Thoracic aorta (tissue), 2 donors: ENCODE measurements around the gene CNTNAP4. TPM values are rescaled to one million over a fixed set of nuclear protein-coding genes. Genes with fewer than 3 reads are reported as not detected.

Source experiments
- ATAC-seq: fragments of 150-250 bp; one replicate; pipeline ENCODE4 v1.8.0; 2017; ENCODE audit warnings: low read depth; ENCODE audit not compliant: insufficient number of reproducible peaks, low FRiP score
- DNase-seq: peaks from one replicate; pipeline ENCODE4 v3.0.0-alpha.2; 2020; ENCODE audit warnings: low spot score
- H3K27ac ChIP-seq, 2 donors: fragments of 200-600 bp; sonication (generic); 1 replicate in 1 of 2; 2 replicates in 1 of 2; pipeline ENCODE4 v1.5.1; 2016; ENCODE audit warnings: mild to moderate bottlenecking in 2 of 2, moderate library complexity in 2 of 2
- H3K27me3 ChIP-seq: fragments of 200-600 bp; sonication (generic); replicated peaks from 2 replicates; pipeline ENCODE4 v1.6.0; 2016; ENCODE audit warnings: mild to moderate bottlenecking; ENCODE audit not compliant: insufficient read depth
- H3K36me3 ChIP-seq: fragments of 200-600 bp; sonication (generic); one replicate; pipeline ENCODE4 v1.5.1; 2016
- H3K4me1 ChIP-seq, 2 donors: fragments of 200-600 bp; sonication (generic); 1 replicate in 1 of 2; 2 replicates in 1 of 2; pipeline versions ENCODE4 v1.5.1 to v1.6.0; 2016; ENCODE audit warnings: low read depth in 2 of 2, mild to moderate bottlenecking in 1 of 2; ENCODE audit not compliant: control insufficient read depth in 1 of 2
- H3K4me3 ChIP-seq: fragments of 200-600 bp; sonication (generic); 2 replicates; pipeline ENCODE4 v1.5.1; 2016; ENCODE audit warnings: mild to moderate bottlenecking
- H3K9me3 ChIP-seq: fragments of 200-600 bp; sonication (generic); 2 replicates; pipeline ENCODE4 v1.5.1; 2016
- CTCF ChIP-seq: fragments of 200-600 bp; sonication (generic); IDR thresholded peaks from one replicate; pipeline ENCODE4 v1.5.1; 2019; ENCODE audit warnings: antibody characterized with exemption
- total RNA-seq, 2 donors: library from RNA; depleted of rRNA; stranded (reverse); fragments of >200 nt; gene quantifications; one replicate each; pipeline versions ENCODE4 v1.1.0 to v1.2.3, GENCODE V29; 2016

The CNTNAP4 gene
- total RNA-seq, 2 donors from 2014 or later = not detected

- Histone ChIP-seq H3K9me3 (no peaks in the 10 kb centered on the region), H3K4me3 (no peak overlapping the region), H3K27me3 (no peaks in the 10 kb centered on the region), H3K27ac (no peak overlapping the region), H3K4me1 (no peaks in the 10 kb centered on the region), H3K36me3 (no peaks in the 10 kb centered on the region)
- ATAC-seq = no peak
- TF ChIP-seq CTCF = no peak
- DNase-seq = no peak
Observed at GRCh38 chr16:76409706-76410105, 132.5 kb downstream of the CNTNAP4 start.

GRCh38 chr16:76421571-76421970 is 144.4 kb downstream of the CNTNAP4 start:
- TF ChIP-seq CTCF = no peak
- Histone ChIP-seq H3K36me3 (no peaks in the 10 kb centered on the region), H3K27ac (no peak overlapping the region), H3K4me3 (no peak overlapping the region), H3K9me3 (no peaks in the 10 kb centered on the region), H3K4me1 (no peaks in the 10 kb centered on the region), H3K27me3 (no peaks in the 10 kb centered on the region)
- no peak for ATAC-seq
- DNase-seq = no peak

- TF ChIP-seq CTCF = no peak
- DNase-seq = no peak
- Histone ChIP-seq H3K36me3 (no peaks in the 10 kb centered on the region), H3K4me3 (no peak overlapping the region), H3K27ac (no peak overlapping the region), H3K27me3 (no peaks in the 10 kb centered on the region), H3K4me1 (no peaks in the 10 kb centered on the region), H3K9me3 (no peaks in the 10 kb centered on the region)
- no peak for ATAC-seq
Observed at GRCh38 chr16:76428858-76429257, 151.7 kb downstream of the CNTNAP4 start.

GRCh38 chr16:76441391-76441790 is 164.2 kb downstream of the CNTNAP4 start:
- TF ChIP-seq CTCF = no peak
- ATAC-seq (no peak), DNase-seq (no peak)
- Histone ChIP-seq H3K27ac (no peak overlapping the region), H3K27me3 (no peaks in the 10 kb centered on the region), H3K36me3 (no peaks in the 10 kb centered on the region), H3K4me3 (no peak overlapping the region), H3K9me3 (no peaks in the 10 kb centered on the region), H3K4me1 (no peaks in the 10 kb centered on the region)

- no peaks in the 10 kb centered on the region for H3K4me1 ChIP-seq
- H3K4me3 ChIP-seq = no peak overlapping the region
- ATAC-seq (no peak), DNase-seq (no peak)
- no peak for TF ChIP-seq CTCF
- no peaks in the 10 kb centered on the region for H3K9me3 ChIP-seq
- H3K27ac ChIP-seq = no peak overlapping the region
- H3K27me3 ChIP-seq = no peaks in the 10 kb centered on the region
- H3K36me3 ChIP-seq = no peaks in the 10 kb centered on the region
Observed at GRCh38 chr16:76441876-76442275, 164.7 kb downstream of the CNTNAP4 start.
